Astrocyte (in vitro differentiated cells and primary cell): ENCODE data around the gene UBAC2.
"Not testable (repeated sequence)": the region's sequence is repeated elsewhere in the genome, so short reads cannot be mapped to it uniquely, and the experiment has no call there.

Experiments
- EZH2 ChIP-seq: IDR thresholded peaks from 2 replicates; pipeline ENCODE4 v1.6.1; 2012; ENCODE audit warnings: mild to moderate bottlenecking, low read length, inconsistent platforms; ENCODE audit not compliant: insufficient read depth
- TF ChIP-seq, protein P1 (sequence below): IDR thresholded peaks from 2 replicates; pipeline ENCODE4 v1.5.1; 2011; ENCODE audit warnings: low read depth, mild to moderate bottlenecking, inconsistent platforms, low read length, moderate library complexity; ENCODE audit not compliant: insufficient read depth

DNA sequence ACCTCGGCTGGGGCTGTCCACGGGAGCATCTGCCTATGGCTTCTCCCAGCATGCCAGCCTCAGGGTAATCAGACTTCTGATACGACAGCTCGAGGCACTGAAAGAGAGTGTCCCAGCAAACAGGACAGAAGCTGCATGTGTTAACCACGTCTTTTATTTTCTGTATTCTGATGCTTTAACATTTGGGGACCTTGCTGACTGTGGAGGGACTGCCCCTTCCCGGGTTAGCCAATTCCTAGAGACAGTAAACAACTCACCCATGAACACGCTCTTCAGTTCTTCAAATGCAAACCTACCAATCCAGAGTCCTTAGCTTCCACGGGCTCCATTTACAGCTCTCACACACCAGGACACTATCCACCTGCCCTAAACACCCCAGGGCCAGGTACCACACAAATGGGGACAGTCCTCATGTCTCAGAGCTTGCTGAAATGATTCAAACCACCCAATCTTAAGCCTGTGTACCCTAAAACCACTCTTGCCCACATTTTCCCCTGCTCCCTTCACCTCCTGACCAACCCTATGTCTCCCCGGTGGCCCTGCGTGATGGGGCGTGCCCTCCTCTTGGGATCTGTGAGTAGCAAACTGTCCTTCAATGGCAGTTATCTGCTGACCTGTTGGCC, 208.9 kb downstream of the UBAC2 start:
- TF ChIP-seq EZH2: not testable (repeated sequence)
- TF ChIP-seq, protein P1, sequence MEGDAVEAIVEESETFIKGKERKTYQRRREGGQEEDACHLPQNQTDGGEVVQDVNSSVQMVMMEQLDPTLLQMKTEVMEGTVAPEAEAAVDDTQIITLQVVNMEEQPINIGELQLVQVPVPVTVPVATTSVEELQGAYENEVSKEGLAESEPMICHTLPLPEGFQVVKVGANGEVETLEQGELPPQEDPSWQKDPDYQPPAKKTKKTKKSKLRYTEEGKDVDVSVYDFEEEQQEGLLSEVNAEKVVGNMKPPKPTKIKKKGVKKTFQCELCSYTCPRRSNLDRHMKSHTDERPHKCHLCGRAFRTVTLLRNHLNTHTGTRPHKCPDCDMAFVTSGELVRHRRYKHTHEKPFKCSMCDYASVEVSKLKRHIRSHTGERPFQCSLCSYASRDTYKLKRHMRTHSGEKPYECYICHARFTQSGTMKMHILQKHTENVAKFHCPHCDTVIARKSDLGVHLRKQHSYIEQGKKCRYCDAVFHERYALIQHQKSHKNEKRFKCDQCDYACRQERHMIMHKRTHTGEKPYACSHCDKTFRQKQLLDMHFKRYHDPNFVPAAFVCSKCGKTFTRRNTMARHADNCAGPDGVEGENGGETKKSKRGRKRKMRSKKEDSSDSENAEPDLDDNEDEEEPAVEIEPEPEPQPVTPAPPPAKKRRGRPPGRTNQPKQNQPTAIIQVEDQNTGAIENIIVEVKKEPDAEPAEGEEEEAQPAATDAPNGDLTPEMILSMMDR: not testable (repeated sequence)
